ENCODE results near the gene ASAP3.

Gene ASAP3

GRCh38 chr1:23433122-23433521, 50.9 kb downstream of the ASAP3 start:
- no peak for TF ChIP-seq CTCF (IDR thresholded peaks at IDR 0.05; ENCODE audit: low read depth, low read length, missing control alignments)
- in situ Hi-C loops (cut with HindIII; ENCODE audit: low sequenced_read_pairs), result no loop called here
- no peak overlapping the region for H3K4me3 ChIP-seq (ENCODE audit: low read depth, low read length)
- DNase-seq (ENCODE audit: low read depth), result no peak

GRCh38 chr1:23431431-23431830, 52.5 kb downstream of the ASAP3 start:
- no peak for TF ChIP-seq CTCF (IDR thresholded peaks at IDR 0.05; ENCODE audit: low read depth, low read length, missing control alignments)
- no peak for DNase-seq (ENCODE audit: low read depth)
- H3K4me3 ChIP-seq (ENCODE audit: low read depth, low read length), result no peak overlapping the region
- in situ Hi-C loops (cut with HindIII; ENCODE audit: low sequenced_read_pairs), result no loop called here

GRCh38 chr1:23430803-23431202, 53.2 kb downstream of the ASAP3 start:
- H3K4me3 ChIP-seq (ENCODE audit: low read depth, low read length), result no peak overlapping the region
- TF ChIP-seq CTCF (IDR thresholded peaks at IDR 0.05; ENCODE audit: low read depth, low read length, missing control alignments), result no peak
- in situ Hi-C loops (cut with HindIII; ENCODE audit: low sequenced_read_pairs), result no loop called here
- DNase-seq (ENCODE audit: low read depth), result no peak

- no peak overlapping the region for H3K4me3 ChIP-seq (ENCODE audit: low read depth, low read length)
- no peak for TF ChIP-seq CTCF (IDR thresholded peaks at IDR 0.05; ENCODE audit: low read depth, low read length, missing control alignments)
- in situ Hi-C loops (cut with HindIII; ENCODE audit: low sequenced_read_pairs), result no loop called here
- DNase-seq (ENCODE audit: low read depth), result peak; percentile 27
Measured at GRCh38 chr1:23428136-23428905, 55.7 kb downstream of the ASAP3 start.

- no peak for DNase-seq (ENCODE audit: low read depth)
- no peak for TF ChIP-seq CTCF (IDR thresholded peaks at IDR 0.05; ENCODE audit: low read depth, low read length, missing control alignments)
- H3K4me3 ChIP-seq (ENCODE audit: low read depth, low read length), result no peak overlapping the region
- in situ Hi-C loops (cut with HindIII; ENCODE audit: low sequenced_read_pairs), result no loop called here
Measured at GRCh38 chr1:23427550-23427949, 56.4 kb downstream of the ASAP3 start.

GRCh38 chr1:23426828-23427227, 57.2 kb downstream of the ASAP3 start:
- no peak for DNase-seq (ENCODE audit: low read depth)
- in situ Hi-C loops (cut with HindIII; ENCODE audit: low sequenced_read_pairs), result no loop called here
- no peak overlapping the region for H3K4me3 ChIP-seq (ENCODE audit: low read depth, low read length)
- no peak for TF ChIP-seq CTCF (IDR thresholded peaks at IDR 0.05; ENCODE audit: low read depth, low read length, missing control alignments)
